H9 (cell line): Measurements from ENCODE around the gene GET4. TPM values are rescaled to one million over a fixed set of nuclear protein-coding genes. Genes with fewer than 3 reads are reported as not detected.

Experiments
- DNase-seq: peaks from one replicate; pipeline ENCODE4 v3.0.0-alpha.2; 2017
- H2AFZ ChIP-seq: one replicate; pipeline ENCODE4 v1.6.1; 2013; ENCODE audit warnings: mild to moderate bottlenecking, low read length, control low read depth, moderate library complexity
- H2AK5ac ChIP-seq: 2 replicates; pipeline ENCODE4 v1.6.1; 2013; ENCODE audit warnings: low read length, control low read depth, mixed read lengths; ENCODE audit not compliant: insufficient read length
- H2BK120ac ChIP-seq: one replicate; pipeline ENCODE4 v1.6.1; 2013; ENCODE audit warnings: low read depth, mild to moderate bottlenecking, low read length, control low read depth, inconsistent platforms; ENCODE audit not compliant: poor library complexity, severe bottlenecking
- H2BK12ac ChIP-seq: 2 replicates; pipeline ENCODE4 v1.6.1; 2013; ENCODE audit warnings: low read length, control low read depth, mixed read lengths, low read depth; ENCODE audit not compliant: insufficient read length
- H2BK15ac ChIP-seq: 2 replicates; pipeline ENCODE4 v1.6.1; 2013; ENCODE audit warnings: low read depth, low read length, control low read depth
- H2BK20ac ChIP-seq: one replicate; pipeline ENCODE4 v1.6.1; 2013; ENCODE audit warnings: low read depth, mild to moderate bottlenecking, low read length, control low read depth, inconsistent platforms; ENCODE audit not compliant: poor library complexity, severe bottlenecking
- H2BK5ac ChIP-seq: 2 replicates; pipeline ENCODE4 v1.6.1; 2013; ENCODE audit warnings: low read length, control low read depth, mixed read lengths; ENCODE audit not compliant: insufficient read length
- H3K14ac ChIP-seq: 2 replicates; pipeline ENCODE4 v1.6.1; 2013; ENCODE audit warnings: low read length, control low read depth; ENCODE audit not compliant: insufficient read depth
- H3K18ac ChIP-seq: 2 replicates; pipeline ENCODE4 v1.6.1; 2013; ENCODE audit warnings: low read depth, mild to moderate bottlenecking, mixed read lengths, low read length, control low read depth; ENCODE audit not compliant: insufficient read length
- H3K23ac ChIP-seq: 2 replicates; pipeline ENCODE4 v1.6.1; 2013; ENCODE audit warnings: low read length, control low read depth, mixed read lengths, low read depth; ENCODE audit not compliant: insufficient read length
- H3K23me2 ChIP-seq: 2 replicates; pipeline ENCODE4 v1.6.1; 2013; ENCODE audit warnings: low read depth, mild to moderate bottlenecking, mixed read lengths, low read length, control low read depth; ENCODE audit not compliant: insufficient read length, poor library complexity, severe bottlenecking
- H3K27ac ChIP-seq: 2 replicates; pipeline ENCODE4 v1.5.1; 2013; ENCODE audit warnings: low read length, control low read depth, mixed read lengths, low read depth; ENCODE audit not compliant: insufficient read length
- H3K27me3 ChIP-seq: 2 replicates; pipeline ENCODE4 v1.6.1; 2013; ENCODE audit warnings: low read length, control low read depth, inconsistent platforms; ENCODE audit not compliant: insufficient read depth
- H3K4ac ChIP-seq: 2 replicates; pipeline ENCODE4 v1.6.1; 2013; ENCODE audit warnings: low read depth, mild to moderate bottlenecking, control low read depth, inconsistent platforms, low read length, moderate library complexity
- H3K4me1 ChIP-seq: 2 replicates; pipeline ENCODE4 v1.6.1; 2013; ENCODE audit warnings: low read length, control low read depth, inconsistent platforms; ENCODE audit not compliant: insufficient read depth
- H3K4me2 ChIP-seq: 2 replicates; pipeline ENCODE4 v1.6.1; 2013; ENCODE audit warnings: low read length, control low read depth, mixed read lengths; ENCODE audit not compliant: insufficient read length, insufficient read depth
- H3K56ac ChIP-seq: 2 replicates; pipeline ENCODE4 v1.6.1; 2013; ENCODE audit warnings: low read depth, mild to moderate bottlenecking, mixed read lengths, low read length, control low read depth; ENCODE audit not compliant: insufficient read length
- H3K79me1 ChIP-seq: 2 replicates; pipeline ENCODE4 v1.6.1; 2013; ENCODE audit warnings: low read depth, mild to moderate bottlenecking, moderate library complexity, low read length, control low read depth, inconsistent platforms; ENCODE audit not compliant: insufficient read depth, poor library complexity, severe bottlenecking
- H3K79me2 ChIP-seq: 2 replicates; pipeline ENCODE4 v1.6.1; 2013; ENCODE audit warnings: low read length, control low read depth, inconsistent platforms; ENCODE audit not compliant: insufficient read depth
- H3K9ac ChIP-seq: 2 replicates; pipeline ENCODE4 v1.6.1; 2013; ENCODE audit warnings: low read length, control low read depth, mixed read lengths; ENCODE audit not compliant: insufficient read length; ENCODE audit errors: extremely low read depth
- H3K9me3 ChIP-seq: one replicate; pipeline ENCODE4 v1.6.1; 2013; ENCODE audit warnings: low read depth, low read length, inconsistent platforms; ENCODE audit not compliant: control insufficient read depth
- H3T11ph ChIP-seq: one replicate; pipeline ENCODE4 v1.6.1; 2013; ENCODE audit warnings: mild to moderate bottlenecking, low read length, control low read depth, inconsistent platforms
- H4K20me1 ChIP-seq: one replicate; pipeline ENCODE4 v1.6.1; 2013; ENCODE audit not compliant: control insufficient read depth, insufficient read length, insufficient read depth
- H4K5ac ChIP-seq: 2 replicates; pipeline ENCODE4 v1.6.1; 2013; ENCODE audit warnings: low read depth, mild to moderate bottlenecking, mixed read lengths, low read length, control low read depth; ENCODE audit not compliant: insufficient read length
- H4K8ac ChIP-seq: replicated peaks from 2 replicates; pipeline ENCODE4 v1.6.1; 2013; ENCODE audit warnings: low read length, control low read depth, mixed read lengths, low read depth; ENCODE audit not compliant: insufficient read length
- H4K91ac ChIP-seq: 2 replicates; pipeline ENCODE4 v1.6.1; 2013; ENCODE audit warnings: low read depth, mild to moderate bottlenecking, moderate library complexity, mixed read lengths, low read length, control low read depth; ENCODE audit not compliant: insufficient read length
- H3K27ac Mint-ChIP-seq, 3 experiments: 2 replicates in 2 of 3; 3 replicates in 1 of 3; pipeline ENCODE4 v1.8.0; 2020 to 2021; ENCODE audit warnings: mixed read lengths in 3 of 3, mild to moderate bottlenecking in 1 of 3, moderate library complexity in 1 of 3
- H3K27me3 Mint-ChIP-seq: 2 replicates; pipeline ENCODE4 v1.8.0; 2021; ENCODE audit warnings: low read depth, mild to moderate bottlenecking, moderate library complexity, mixed read lengths
- H3K36me3 Mint-ChIP-seq, 3 experiments: 2 replicates in 2 of 3; 3 replicates in 1 of 3; pipeline ENCODE4 v1.8.0; 2020 to 2021; ENCODE audit warnings: low read depth in 3 of 3, mixed read lengths in 3 of 3; ENCODE audit not compliant: insufficient read depth in 1 of 3
- H3K4me1 Mint-ChIP-seq, 2 experiments: 2 replicates each; pipeline ENCODE4 v1.8.0; 2020; ENCODE audit warnings: mixed read lengths in 2 of 2
- H3K4me3 Mint-ChIP-seq, 2 experiments: 2 replicates in 1 of 2; 3 replicates in 1 of 2; pipeline ENCODE4 v1.8.0; 2020 to 2021; ENCODE audit warnings: mild to moderate bottlenecking in 2 of 2, mixed read lengths in 2 of 2, moderate library complexity in 1 of 2
- H3K9me3 Mint-ChIP-seq, 2 experiments: 2 replicates in 1 of 2; 3 replicates in 1 of 2; pipeline ENCODE4 v1.8.0; 2020; ENCODE audit warnings: mild to moderate bottlenecking in 2 of 2, mixed read lengths in 2 of 2, moderate library complexity in 1 of 2
- WGBS: extraction: QIAGEN DNeasy Blood & Tissue Kit; methylation state at CpG from one replicate; pipeline ENCODE4 v1.1.7; 2013; ENCODE audit warnings: missing lambda C conversion rate, low lambda C conversion rate, mixed read lengths; ENCODE audit not compliant: insufficient read length; ENCODE audit errors: extremely low coverage; 5-methylcytosine and 5-hydroxymethylcytosine counted together
- total RNA-seq: library from RNA; stranded (reverse); gene quantifications from 2 replicates; pipeline ENCODE4 v1.2.1, GENCODE V29; 2021
- TF ChIP-seq, protein P1 (sequence below): fragments of 200-600 bp; sonication (generic); conservative IDR thresholded peaks from 3 replicates; pipeline ENCODE4 v1.8.0; 2021; ENCODE audit warnings: antibody characterized with exemption, mild to moderate bottlenecking

Gene GET4
- total RNA-seq, 1 experiment from 2014 or later, result 70.2 TPM

DNA sequence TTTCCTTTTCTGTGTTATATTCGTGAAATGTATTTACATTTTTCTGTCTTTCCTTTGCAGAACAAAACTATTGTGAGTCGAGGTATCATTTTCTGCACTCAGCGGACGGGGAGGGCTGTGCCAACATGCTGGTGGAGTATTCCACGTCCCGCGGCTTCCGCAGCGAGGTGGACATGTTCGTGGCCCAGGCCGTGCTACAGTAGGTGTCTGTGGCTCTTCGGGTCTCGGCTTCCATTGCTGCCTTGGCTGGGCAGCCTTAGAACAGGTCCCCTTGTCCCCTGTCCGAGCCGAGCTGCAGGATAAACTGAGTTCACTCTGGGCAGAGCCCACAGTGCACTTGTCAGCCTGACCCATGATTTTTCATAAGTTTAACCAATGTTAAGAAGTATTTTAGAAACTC lies 14.5 kb downstream of the GET4 start:
- Mint-ChIP-seq H3K36me3 (peaks cover 39 to 79% (median 65%) of the 10 kb centered on the region in 3 experiments), H3K4me3 (no peak overlapping the region; a peak in 1 of 5 replicates)
- H3K79me2 ChIP-seq, result peaks cover 2% of the 10 kb centered on the region; the same call in 1 of the 2 replicates

More for the DNA sequence above, 14.5 kb downstream of the GET4 start:
- Histone ChIP-seq H2BK5ac (no peak overlapping the region), H4K91ac (no peak overlapping the region), H4K20me1 (peaks cover 3% of the 10 kb centered on the region), H2AK5ac (no peak overlapping the region), H2BK12ac (no peak overlapping the region), H3K9me3 (no peaks in the 10 kb centered on the region), H2BK120ac (no peak overlapping the region), H3K79me1 (peaks cover 6% of the 10 kb centered on the region), H3K23ac (no peak overlapping the region), H4K8ac (no peak overlapping the region), H3K18ac (no peak overlapping the region), H3K56ac (no peak overlapping the region), H3K23me2 (no peaks in the 10 kb centered on the region), H3K4ac (no peak overlapping the region), H3K4me2 (no peak overlapping the region), H3K27ac (no peak overlapping the region), H2AFZ (no peak overlapping the region), H4K5ac (no peak overlapping the region), H3K9ac (no peak overlapping the region), H3K4me1 (no peaks in the 10 kb centered on the region), H3K14ac (no peak overlapping the region), H2BK15ac (no peak overlapping the region), H2BK20ac (no peak overlapping the region), H3T11ph (no peak overlapping the region), H3K27me3 (no peaks in the 10 kb centered on the region)
- TF ChIP-seq, protein P1, sequence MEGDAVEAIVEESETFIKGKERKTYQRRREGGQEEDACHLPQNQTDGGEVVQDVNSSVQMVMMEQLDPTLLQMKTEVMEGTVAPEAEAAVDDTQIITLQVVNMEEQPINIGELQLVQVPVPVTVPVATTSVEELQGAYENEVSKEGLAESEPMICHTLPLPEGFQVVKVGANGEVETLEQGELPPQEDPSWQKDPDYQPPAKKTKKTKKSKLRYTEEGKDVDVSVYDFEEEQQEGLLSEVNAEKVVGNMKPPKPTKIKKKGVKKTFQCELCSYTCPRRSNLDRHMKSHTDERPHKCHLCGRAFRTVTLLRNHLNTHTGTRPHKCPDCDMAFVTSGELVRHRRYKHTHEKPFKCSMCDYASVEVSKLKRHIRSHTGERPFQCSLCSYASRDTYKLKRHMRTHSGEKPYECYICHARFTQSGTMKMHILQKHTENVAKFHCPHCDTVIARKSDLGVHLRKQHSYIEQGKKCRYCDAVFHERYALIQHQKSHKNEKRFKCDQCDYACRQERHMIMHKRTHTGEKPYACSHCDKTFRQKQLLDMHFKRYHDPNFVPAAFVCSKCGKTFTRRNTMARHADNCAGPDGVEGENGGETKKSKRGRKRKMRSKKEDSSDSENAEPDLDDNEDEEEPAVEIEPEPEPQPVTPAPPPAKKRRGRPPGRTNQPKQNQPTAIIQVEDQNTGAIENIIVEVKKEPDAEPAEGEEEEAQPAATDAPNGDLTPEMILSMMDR, result no peak
- DNase-seq, result no peak
- peaks cover 1% of the 10 kb centered on the region; the same call in 1 of the 2 replicates for H3K27me3 Mint-ChIP-seq
- WGBS, result no CpG with 5 or more reads among the region's 15 CpGs
- no peaks in the 10 kb centered on the region for H3K9me3 Mint-ChIP-seq
- peak overlapping the region; percentile 5 to 61 (median 23); a peak in 2 of 7 replicates for H3K27ac Mint-ChIP-seq
- peaks cover 0 to 4% of the 10 kb centered on the region in 2 experiments; a peak in 1 of 4 replicates for H3K4me1 Mint-ChIP-seq
